C4-2B (cell line): ENCODE data around the gene ACSL3.

Source experiments
- CTCF ChIP-seq: fragments of 450-650 bp; conservative IDR thresholded peaks from 2 replicates; pipeline ENCODE4 v1.5.1; 2017; ENCODE audit warnings: mild to moderate bottlenecking
- ZFX ChIP-seq: fragments of 450-650 bp; IDR thresholded peaks from 2 replicates; pipeline ENCODE4 v1.6.1; 2017

GRCh38 chr2:222828572-222828971 is 32.3 kb upstream of the ACSL3 start:
- TF ChIP-seq CTCF = no peak
- TF ChIP-seq ZFX = no peak
